OCI-LY3 (cell line): Measurements from ENCODE around the gene KLHL3.

ENCODE experiments used
- H2AFZ ChIP-seq: fragments of 200-600, 300-600 bp; shearing (Covaris generic); 2 replicates; pipeline ENCODE4 v1.6.0; 2014; ENCODE audit warnings: antibody characterized with exemption, low read depth, low read length
- H3K27ac ChIP-seq: fragments of 200-600, 300-600 bp; sonication (generic); 2 replicates; pipeline ENCODE4 v1.5.1; 2014; ENCODE audit warnings: mild to moderate bottlenecking, low read length, moderate library complexity, mixed read lengths
- H3K27me3 ChIP-seq: fragments of 200-600, 300-600 bp; sonication (generic); 2 replicates; pipeline ENCODE4 v1.6.1; 2014; ENCODE audit warnings: low read depth, low read length, mixed read lengths
- H3K36me3 ChIP-seq: fragments of 200-600, 300-600 bp; sonication (generic); replicated peaks from 2 replicates; pipeline ENCODE3; 2014; ENCODE audit warnings: low read depth, low read length, mixed read lengths
- H3K4me1 ChIP-seq: fragments of 300-600, 200-600 bp; sonication (generic); 2 replicates; pipeline ENCODE4 v1.6.1; 2014; ENCODE audit warnings: low read length, mixed read lengths
- H3K4me2 ChIP-seq: fragments of 200-600, 300-600 bp; sonication (generic); 2 replicates; pipeline ENCODE4 v1.6.1; 2014; ENCODE audit warnings: low read length, mixed read lengths
- H3K4me3 ChIP-seq: fragments of 300-600, 200-600 bp; sonication (generic); 2 replicates; pipeline ENCODE4 v1.5.1; 2014; ENCODE audit warnings: antibody characterized with exemption, mild to moderate bottlenecking, low read length, moderate library complexity
- H3K79me2 ChIP-seq: fragments of 300-600, 200-600 bp; shearing (Covaris generic); 2 replicates; pipeline ENCODE4 v1.6.1; 2014; ENCODE audit warnings: mild to moderate bottlenecking, low read length, mixed read lengths
- H3K9ac ChIP-seq: fragments of 300-600, 200-600 bp; shearing (Covaris generic); 2 replicates; pipeline ENCODE4 v1.6.0; 2014; ENCODE audit warnings: mild to moderate bottlenecking, low read length, moderate library complexity
- H3K9me3 ChIP-seq: fragments of 200-600, 300-600 bp; shearing (Covaris generic); 2 replicates; pipeline ENCODE4 v1.6.1; 2014; ENCODE audit warnings: low read length, mixed read lengths; ENCODE audit not compliant: insufficient read depth
- H4K20me1 ChIP-seq: fragments of 200-600, 300-600 bp; sonication (generic); 2 replicates; pipeline ENCODE4 v1.6.1; 2016; ENCODE audit warnings: low read length, mixed read lengths; ENCODE audit not compliant: insufficient read depth
- CTCF ChIP-seq: fragments of 200-600, 300-600 bp; sonication (generic); IDR thresholded peaks from 2 replicates; pipeline ENCODE4 v1.5.1; 2014; ENCODE audit warnings: antibody characterized with exemption, low read length, low read depth
- EZH2phosphoT487 ChIP-seq: fragments of 200-600 bp; shearing (Covaris generic); IDR thresholded peaks from 2 replicates; pipeline ENCODE4 v1.6.1; 2018; ENCODE audit warnings: antibody characterized with exemption, mixed run types, low read depth

The KLHL3 gene

GRCh38 chr5:137575211-137575610 is 160.7 kb downstream of the KLHL3 start:
- H3K4me2 ChIP-seq: no peak overlapping the region
- no peak overlapping the region for H3K27ac ChIP-seq
- H4K20me1 ChIP-seq: no peaks in the 10 kb centered on the region
- H3K4me1 ChIP-seq: no peaks in the 10 kb centered on the region
- H3K27me3 ChIP-seq: no peaks in the 10 kb centered on the region
- no peaks in the 10 kb centered on the region for H3K9me3 ChIP-seq
- no peaks in the 10 kb centered on the region for H3K79me2 ChIP-seq
- H3K36me3 ChIP-seq: no peaks in the 10 kb centered on the region
- no peak overlapping the region for H3K4me3 ChIP-seq
- H2AFZ ChIP-seq: no peak overlapping the region
- TF ChIP-seq EZH2phosphoT487 (no peak), CTCF (no peak)
- no peak overlapping the region for H3K9ac ChIP-seq

DNA sequence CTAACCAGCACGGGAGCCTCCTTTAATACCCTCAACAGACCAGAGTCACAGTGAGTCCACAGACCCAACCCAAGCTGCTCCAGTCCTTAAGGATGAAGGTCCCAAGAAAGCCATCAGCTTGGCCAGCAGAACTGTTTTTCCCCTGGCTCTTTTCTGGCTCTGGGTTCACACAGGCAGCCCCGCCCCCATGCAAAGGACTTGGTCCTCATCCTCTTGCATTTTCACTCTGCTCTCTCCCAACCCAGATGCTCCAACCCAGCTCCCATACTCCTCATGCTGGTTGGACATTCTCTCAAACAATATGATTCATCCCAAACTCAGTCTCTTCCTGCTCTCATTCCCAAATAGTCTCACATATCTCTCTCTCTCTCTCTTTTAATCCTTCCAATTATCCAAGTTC is 162.5 kb downstream of the KLHL3 start:
- no peaks in the 10 kb centered on the region for H3K36me3 ChIP-seq
- no peak overlapping the region for H3K27ac ChIP-seq
- no peaks in the 10 kb centered on the region for H3K79me2 ChIP-seq
- H3K4me1 ChIP-seq: no peaks in the 10 kb centered on the region
- no peaks in the 10 kb centered on the region for H3K9me3 ChIP-seq
- TF ChIP-seq EZH2phosphoT487: no peak
- TF ChIP-seq CTCF: no peak
- H3K4me2 ChIP-seq: no peak overlapping the region
- H3K4me3 ChIP-seq: no peak overlapping the region
- H2AFZ ChIP-seq: no peak overlapping the region
- no peaks in the 10 kb centered on the region for H4K20me1 ChIP-seq
- H3K27me3 ChIP-seq: no peaks in the 10 kb centered on the region
- no peak overlapping the region for H3K9ac ChIP-seq

DNA sequence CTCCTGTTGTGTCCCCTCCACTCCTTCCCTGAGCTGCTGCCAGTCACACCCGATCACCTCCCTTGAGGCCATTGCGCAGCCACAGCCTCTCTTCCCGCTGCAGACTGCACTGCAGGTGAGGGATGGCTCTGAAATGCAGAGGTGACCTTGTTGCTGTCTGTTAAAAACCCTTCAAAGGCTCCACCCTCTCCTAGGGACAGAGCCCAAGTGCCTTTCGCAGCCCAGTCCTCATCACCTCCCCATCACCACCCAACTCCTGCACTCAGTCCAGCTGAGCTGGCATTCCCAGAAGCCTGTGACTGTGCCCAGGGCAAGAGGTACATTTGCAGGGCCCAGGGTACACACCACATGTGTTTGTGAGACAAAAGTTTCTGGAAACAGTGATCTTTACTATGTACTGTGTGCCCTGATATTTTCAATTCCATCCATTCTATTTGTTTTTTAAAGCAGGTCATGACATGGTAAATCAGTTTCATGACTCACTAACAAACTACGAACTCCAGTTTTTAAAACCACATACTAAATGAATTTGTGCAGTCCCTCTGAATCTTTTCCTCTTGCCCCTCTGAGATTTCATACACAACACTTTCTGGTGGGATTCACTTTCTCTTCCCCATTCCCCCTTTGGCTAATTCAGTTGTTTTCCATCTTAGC is 163.7 kb downstream of the KLHL3 start:
- H3K36me3 ChIP-seq: no peaks in the 10 kb centered on the region
- H3K79me2 ChIP-seq: no peaks in the 10 kb centered on the region
- no peaks in the 10 kb centered on the region for H3K4me1 ChIP-seq
- TF ChIP-seq EZH2phosphoT487: no peak
- no peak for TF ChIP-seq CTCF
- no peaks in the 10 kb centered on the region for H3K9me3 ChIP-seq
- H3K27me3 ChIP-seq: no peaks in the 10 kb centered on the region
- no peak overlapping the region for H3K4me3 ChIP-seq
- no peak overlapping the region for H3K4me2 ChIP-seq
- H3K9ac ChIP-seq: no peak overlapping the region
- H3K27ac ChIP-seq: no peak overlapping the region
- no peaks in the 10 kb centered on the region for H4K20me1 ChIP-seq
- no peak overlapping the region for H2AFZ ChIP-seq

- no peaks in the 10 kb centered on the region for H3K79me2 ChIP-seq
- no peak overlapping the region for H2AFZ ChIP-seq
- H3K36me3 ChIP-seq: no peaks in the 10 kb centered on the region
- no peak overlapping the region for H3K4me3 ChIP-seq
- H3K27ac ChIP-seq: no peak overlapping the region
- H4K20me1 ChIP-seq: no peaks in the 10 kb centered on the region
- H3K9ac ChIP-seq: no peak overlapping the region
- H3K4me1 ChIP-seq: no peaks in the 10 kb centered on the region
- H3K4me2 ChIP-seq: no peak overlapping the region
- H3K9me3 ChIP-seq: no peaks in the 10 kb centered on the region
- no peaks in the 10 kb centered on the region for H3K27me3 ChIP-seq
- TF ChIP-seq EZH2phosphoT487: no peak
- TF ChIP-seq CTCF: no peak
Observed at GRCh38 chr5:137570070-137570469, 165.8 kb downstream of the KLHL3 start.
